ENCODE results near the gene DEAF1.

- no peak for TF ChIP-seq CTCF (IDR thresholded peaks at IDR 0.05; ENCODE audit: extremely low read depth in 1 of 2, insufficient read depth in 1 of 2, low read depth in 1 of 2, low read length in 2 of 2)
- TF ChIP-seq POLR2A (IDR thresholded peaks at IDR 0.05; ENCODE audit: low read depth, low read length), result no peak
- TF ChIP-seq FOS (IDR thresholded peaks at IDR 0.05; ENCODE audit: borderline replicate concordance, insufficient read depth, low read length), result no peak
- TF ChIP-seq EZH2 (IDR thresholded peaks at IDR 0.05; ENCODE audit: borderline replicate concordance, low read depth, low read length, severe bottlenecking), result no peak
- no peak for TF ChIP-seq MAX (IDR thresholded peaks at IDR 0.05; ENCODE audit: insufficient read depth, insufficient read length)
- TF ChIP-seq GATA2 (IDR thresholded peaks at IDR 0.05; ENCODE audit: insufficient read depth, insufficient read length, low read depth, low read length), result no peak
- no peak for TF ChIP-seq POLR2AphosphoS5 (IDR thresholded peaks at IDR 0.05; ENCODE audit: insufficient read depth, low read depth, low read length)
- TF ChIP-seq MYC (IDR thresholded peaks at IDR 0.05; ENCODE audit: low read depth, low read length), result no peak
Measured at GRCh38 chr11:665704-666281, 29.2 kb downstream of the DEAF1 start.

All from endothelial cell of umbilical vein (primary cell).